DMS79 treated with DMSO at 0.1 percent for 48 hours (cell line): ENCODE results near the gene ZSCAN30.

ENCODE experiments used
- DNase-seq: peaks from one replicate; lab custom pipeline; 2025; lab: John Stamatoyannopoulos, UW

Gene ZSCAN30

DNA sequence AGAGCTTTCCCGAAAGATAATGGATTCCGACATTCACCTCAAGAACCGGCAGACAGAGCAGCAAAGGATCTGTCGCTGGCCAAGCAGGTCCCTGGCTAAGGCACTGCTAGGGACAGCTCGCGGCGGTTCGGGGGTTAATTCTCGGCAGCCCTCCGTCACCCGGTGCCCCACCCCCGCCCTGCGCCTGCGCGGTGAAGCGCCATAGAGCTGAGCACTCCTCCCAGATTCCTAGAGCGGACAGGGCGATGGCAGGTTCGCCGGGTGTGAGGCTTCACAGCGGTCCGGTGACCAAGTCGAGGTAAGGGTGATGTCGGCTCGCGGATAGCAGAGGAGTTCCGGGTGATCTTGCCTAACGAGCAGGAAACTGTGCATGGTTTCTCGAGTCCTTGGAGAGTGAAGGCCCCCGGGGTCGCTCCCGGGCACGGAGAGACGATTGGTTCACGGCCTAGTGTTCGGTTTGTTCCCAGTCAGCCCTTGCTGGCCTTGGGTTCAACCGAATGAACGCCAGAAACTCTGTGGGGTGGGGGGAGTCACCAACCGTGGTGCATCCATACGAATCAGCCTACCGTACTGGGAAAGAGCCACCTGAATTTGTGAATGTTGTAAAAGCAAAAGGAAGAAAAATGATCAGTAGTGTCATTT, at the start of gene ZSCAN30:
TSS of gene ZSCAN30 (minus strand) at position 136 of the 642 bp plus-strand sequence. CDS start 25,877 bp downstream, outside the sequence.
- DNase-seq, result peak; percentile 91

DNA sequence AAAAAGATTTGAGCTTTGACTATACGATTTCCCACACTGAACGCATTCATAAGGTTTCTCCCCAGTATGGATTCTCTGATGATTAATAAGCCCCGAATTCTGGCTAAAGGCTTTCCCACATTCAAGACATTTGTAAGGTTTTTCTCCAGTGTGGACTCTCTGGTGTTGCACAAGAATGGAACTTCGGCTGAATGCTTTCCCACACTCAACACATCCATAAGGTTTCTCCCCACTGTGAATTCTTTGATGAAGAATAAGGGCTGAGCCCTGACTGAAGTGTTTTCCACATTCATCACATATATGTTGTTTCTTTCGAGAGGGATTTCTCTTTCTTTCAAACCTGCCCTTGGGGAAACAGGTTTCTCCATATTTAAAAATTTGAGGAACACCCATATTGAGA, 47.3 kb upstream of the ZSCAN30 start:
- no peak for DNase-seq

DNA sequence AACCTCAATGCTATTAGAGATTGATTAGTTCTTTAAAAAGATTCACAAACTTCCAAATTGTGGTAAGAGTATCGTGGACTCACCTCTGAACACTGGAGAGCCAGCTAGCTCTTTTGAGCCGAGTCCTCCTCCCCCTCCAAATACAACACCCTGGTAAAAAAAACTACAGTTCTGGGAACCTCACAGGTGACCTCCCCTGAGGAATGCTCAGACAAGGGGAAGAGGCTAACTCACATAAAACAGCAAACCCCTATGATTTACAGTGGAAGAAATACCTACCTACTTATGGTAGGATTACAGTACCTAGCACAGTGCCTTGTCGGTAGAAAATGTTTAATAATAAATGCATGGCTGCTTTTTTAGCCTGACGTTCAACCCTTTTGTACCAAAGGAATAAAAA, 45.8 kb upstream of the ZSCAN30 start:
- DNase-seq, result no peak

DNA sequence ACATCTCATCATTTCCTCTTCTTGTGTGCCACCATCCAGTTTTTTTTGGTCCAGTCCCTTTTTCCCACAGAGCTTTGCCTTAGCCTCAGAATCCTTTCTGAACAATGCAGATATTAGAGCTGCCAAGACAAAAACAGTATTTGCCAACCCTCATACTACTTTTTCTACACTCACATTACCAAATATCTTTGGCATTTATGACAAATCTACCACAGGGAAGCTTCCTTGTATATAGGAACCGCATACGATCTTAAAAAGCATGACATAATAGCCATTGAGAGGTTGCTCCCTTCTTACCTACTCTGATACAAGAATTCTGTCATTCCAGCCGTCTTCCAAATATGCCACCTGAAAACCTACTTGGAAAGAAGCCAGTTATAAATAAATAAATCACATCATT, 44.8 kb upstream of the ZSCAN30 start:
- DNase-seq, result no peak

DNA sequence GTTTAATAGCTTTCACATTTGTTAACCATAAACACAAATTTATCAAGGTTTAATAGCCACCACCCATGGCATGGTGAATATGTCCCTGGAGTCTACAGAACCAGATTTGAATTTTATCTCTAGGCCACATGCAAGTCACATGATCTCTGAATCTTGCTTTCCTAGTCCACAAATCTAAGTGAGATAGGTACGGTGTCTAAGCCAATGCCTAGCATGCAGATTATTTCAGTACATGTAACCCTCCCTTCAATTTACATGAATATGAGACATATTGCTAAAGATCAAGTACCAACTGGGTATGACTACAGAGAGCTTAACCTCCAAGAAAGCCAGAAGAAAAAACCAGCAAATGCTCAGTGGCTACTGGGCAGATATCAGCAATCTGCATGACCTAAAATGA, 44.2 kb upstream of the ZSCAN30 start:
- no peak for DNase-seq

DNA sequence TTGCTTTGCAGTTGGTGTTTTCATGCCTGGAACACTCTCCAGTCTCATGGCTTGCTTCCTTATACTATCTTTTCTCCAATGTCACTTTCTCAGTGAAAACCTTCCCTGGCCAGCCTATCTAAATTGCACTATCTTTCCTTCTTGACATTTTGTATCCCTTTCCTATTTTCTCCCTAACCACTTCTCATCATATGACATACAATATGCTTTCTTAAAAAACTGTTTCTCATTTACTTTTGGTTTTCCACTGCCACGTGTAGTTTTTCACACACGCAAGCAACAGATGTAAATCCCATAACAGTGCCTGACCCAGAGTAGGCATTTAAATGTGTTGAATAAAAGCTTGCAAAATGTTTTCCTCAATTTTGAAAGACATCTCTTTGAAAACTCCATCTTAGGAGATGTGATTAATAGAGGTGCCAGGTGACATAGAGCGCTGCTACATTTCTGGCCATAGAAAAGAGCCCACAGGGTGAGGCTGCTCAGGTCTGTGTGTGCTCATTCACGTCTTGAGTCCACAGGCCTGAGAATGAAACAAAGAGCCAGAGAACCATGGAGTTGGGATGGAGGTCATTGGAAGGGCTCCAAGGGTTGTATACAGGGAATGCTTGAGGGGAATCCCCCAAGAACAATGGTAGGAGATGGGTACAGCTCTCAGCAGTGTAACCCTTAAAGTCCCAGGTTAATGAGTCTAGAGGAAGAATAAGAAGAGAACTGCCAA, 41.5 kb upstream of the ZSCAN30 start:
- no peak for DNase-seq

DNA sequence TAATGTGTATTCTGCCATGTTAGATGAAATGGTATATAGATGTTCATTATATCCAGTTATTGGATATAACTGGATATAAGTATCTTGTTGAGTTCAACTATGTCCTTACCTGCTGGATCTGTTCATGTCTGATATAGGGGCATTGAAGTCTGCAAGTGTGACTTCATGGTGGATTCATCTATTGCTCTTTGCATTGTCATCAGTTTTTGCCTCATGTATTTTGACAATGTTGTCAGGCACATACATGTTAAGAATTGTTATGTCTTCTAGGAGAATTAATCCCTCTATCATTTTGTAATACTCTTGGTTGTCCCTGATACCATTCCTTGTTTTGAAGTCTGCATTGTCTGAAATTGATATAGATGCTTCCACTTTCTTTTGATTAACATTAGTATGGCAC, 38.8 kb upstream of the ZSCAN30 start:
- no peak for DNase-seq

DNA sequence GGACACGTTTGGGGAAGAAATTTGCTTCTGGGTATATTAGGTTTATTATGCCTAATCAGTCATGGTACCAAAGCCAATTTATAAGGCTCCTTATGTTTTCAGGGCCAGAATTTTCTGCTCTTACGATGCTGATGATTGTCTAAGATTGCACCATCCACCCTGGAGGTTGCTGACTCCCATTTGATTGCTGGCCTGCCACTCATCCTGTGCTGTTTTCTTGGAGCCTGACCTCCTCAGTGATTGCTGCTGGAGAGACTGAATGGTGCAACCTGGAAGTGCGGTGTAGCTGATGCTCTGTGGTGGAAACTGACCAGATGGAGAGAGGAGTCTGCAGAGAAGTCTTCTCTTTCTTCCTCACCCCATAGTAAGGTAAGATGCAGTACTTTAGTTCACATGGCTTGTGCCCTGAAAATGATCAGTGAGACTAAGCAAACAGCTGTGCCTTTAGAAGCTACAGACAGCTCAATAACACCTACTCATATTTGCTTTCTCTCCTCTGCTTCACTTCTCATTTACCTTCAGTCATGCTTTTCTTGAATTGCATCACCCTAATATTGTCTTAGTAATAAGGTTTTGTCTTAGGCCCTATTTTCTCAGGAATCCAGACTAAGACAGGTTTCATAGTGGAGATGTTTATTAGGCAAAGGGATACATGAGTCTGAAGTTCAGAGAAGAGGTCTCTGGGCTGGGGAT, 36.8 kb upstream of the ZSCAN30 start:
- DNase-seq, result no peak

DNA sequence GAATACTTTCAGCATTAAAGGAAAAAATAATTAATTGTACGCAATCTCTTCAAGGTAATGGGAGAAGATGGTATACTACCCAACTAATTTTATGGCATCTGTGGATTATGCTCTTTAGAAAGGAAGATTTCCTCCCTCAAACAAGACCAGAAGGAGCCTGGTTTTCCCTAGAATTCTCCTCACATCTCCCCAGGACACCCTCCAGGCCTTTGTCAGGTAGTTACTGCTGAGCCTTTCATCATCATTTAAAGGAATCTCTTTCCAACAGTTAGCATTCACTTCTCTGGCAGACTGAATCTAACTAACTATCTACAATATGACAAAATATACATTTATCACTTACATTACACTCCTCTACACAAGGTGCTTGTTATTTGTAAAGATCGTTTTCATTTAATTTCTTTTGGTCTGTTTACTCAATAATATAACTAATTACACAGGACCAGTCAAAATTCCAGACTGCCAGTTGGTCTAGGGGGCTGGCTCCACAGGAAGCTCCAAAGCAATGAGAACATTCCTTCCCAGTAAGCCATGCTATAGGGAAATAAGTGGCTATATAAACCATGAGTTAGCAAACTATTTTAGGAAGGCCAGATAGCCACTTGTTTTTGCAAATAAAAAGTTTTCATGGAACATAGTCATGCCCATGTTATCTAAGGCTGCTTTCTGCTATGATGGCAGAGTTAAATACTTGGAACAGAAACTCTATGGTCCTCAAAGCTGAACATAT, 35.1 kb upstream of the ZSCAN30 start:
- DNase-seq, result no peak

DNA sequence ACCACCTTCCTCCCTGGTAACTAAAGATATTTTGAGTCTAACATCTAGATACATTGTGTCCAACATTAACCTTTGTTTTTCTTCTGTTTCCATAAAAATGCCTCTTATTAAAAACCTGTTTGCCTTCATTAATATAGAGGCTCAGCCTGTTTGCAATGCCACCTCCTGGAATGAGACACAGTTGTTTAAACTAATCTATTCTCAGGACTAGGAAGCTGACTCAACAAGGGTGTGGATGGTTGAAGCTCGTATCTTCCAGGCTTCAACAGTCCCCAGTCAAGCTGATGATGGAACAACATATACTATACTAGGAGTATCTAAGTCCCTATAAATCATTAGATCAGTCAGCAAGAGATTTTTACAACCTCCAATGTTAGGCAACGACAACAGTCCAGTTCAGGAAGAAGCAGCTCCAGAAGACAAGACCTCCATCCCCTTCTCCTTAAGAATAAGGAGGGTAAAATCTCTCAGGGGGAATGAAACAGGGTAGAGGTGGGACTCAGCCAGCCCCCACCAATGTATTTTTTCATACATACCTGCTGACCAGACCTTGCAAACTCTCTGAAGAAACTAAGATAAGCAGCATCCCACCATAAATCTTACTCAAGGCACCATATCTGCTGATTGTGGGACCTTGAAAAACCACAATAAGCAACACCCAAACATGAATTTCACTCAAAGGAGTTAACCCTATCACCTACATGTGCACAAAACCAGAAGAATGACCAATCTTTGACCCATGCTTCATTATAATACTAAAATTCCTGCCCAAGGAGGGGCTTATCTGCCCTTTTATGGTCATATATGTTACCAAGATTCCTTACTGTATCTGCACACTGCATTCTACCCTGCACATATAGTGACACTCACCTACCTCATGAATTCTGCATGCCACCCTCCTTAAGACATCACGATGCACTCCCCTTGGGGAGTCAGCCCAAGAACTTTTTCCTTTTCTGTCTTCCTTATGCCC, 32.7 kb upstream of the ZSCAN30 start:
- DNase-seq, result no peak

DNA sequence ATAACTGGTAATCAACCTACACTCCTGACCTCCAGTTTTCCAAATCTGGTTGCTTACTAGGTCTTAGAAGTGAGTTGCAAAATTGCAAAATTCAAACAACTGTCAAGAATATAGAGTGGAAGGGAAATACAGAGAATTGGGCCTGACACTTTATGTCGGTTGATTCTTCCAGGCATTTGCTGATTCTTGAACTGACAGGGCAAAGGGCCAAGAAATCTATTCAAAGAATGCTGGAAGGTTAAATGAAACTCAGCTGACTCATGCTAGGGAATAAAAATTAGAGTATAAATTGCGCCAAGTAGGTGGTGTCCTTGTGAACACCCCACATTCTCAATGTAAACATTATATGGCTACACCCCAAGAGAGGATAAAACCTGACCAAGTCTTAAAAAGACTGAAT, 21.5 kb upstream of the ZSCAN30 start:
- no peak for DNase-seq

DNA sequence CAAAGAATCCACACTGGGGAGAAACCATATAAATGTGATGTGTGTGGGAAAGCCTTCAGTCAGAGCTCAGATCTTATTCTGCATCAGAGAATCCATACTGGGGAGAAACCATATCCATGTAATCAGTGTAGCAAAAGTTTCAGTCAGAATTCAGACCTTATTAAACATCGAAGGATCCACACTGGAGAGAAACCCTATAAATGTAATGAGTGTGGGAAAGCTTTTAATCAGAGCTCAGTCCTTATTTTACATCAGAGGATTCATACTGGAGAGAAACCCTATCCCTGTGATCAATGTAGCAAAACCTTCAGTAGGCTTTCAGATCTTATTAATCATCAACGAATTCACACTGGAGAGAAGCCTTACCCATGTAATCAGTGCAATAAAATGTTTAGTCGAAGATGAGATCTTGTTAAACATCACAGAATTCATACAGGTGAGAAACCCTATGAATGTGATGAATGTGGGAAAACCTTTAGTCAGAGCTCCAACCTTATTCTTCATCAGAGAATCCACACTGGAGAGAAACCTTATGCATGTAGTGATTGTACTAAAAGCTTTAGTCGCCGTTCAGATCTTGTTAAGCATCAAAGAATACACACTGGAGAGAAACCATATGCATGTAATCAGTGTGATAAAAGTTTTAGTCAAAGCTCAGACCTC, 16.7 kb upstream of the ZSCAN30 start:
- DNase-seq, result no peak

DNA sequence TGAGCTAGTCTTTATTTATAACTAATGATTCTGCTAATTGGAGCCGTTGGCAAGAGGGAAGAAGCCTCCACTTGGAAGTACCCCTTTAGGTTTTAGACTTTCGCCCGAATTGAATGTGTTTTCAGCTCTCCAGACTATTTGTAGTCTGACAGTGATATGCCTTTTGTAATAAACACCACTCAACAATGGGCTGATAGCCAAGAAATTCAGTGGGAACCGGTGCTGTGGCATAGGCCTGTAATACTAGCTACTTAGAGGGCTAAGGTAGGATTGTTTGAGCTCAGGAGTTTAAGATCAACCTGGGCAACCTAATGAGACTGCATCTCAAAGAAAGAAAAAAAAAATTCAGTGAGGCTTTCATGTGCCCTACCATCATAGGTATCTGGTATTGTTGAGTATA, 13.6 kb upstream of the ZSCAN30 start:
- peak; percentile 20 for DNase-seq

DNA sequence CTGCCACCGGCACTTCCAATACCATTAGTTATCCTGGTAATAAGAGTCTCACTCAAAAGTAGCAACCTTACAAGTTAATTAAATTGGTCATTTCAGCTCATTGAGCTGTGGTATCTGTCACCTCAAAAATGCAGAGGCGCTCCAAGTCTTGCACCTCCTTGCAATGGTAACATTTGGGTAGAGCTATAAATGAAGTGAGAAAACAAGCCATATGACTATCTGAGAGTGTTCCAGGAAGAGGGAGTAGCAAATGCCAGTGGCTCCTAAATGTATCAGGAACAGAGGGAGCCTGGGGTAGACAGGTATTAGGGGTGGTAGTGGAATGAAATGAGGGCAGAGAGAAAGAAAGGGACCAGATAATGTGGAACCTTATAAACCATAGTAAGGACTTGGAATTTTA, 6.0 kb upstream of the ZSCAN30 start:
- no peak for DNase-seq

DNA sequence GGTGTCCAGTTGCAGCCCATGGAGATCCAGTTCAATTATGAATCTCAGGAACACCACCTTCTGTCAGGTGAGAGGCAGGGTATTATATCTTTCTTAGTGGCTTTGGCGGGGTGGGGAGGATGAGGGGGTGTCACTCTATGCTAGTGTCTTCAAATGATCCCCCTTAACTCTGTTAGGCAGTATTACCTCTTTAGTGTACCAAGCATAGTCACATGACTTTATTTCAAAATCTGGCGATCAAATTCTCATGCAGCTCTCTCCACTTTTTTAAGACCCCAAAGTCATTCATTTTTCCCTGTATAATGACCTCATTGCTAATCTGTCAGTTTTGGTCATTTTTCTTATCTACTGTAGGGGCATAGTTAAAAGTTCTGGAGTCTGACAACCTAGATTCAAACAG, 1.1 kb upstream of the ZSCAN30 start:
- DNase-seq, result no peak

DNA sequence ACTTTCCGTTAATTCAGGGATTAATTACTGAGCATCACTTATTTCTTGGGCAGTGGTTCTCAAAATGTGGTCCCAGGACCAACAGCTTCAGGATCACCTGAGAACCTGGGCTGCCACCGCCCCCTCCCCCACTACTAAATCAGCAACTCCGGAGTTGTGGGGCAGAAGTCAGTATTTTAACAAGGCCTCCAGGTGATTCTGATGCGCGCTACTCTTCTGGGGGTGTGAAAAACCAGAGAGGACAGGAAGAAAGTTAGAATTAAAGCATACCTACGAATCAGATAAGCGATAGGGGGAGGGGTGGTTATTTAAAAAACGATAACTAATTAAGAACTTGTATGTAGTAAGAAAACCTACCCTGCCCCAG, 319 bp downstream of the ZSCAN30 start:
- DNase-seq, result peak; percentile 54

DNA sequence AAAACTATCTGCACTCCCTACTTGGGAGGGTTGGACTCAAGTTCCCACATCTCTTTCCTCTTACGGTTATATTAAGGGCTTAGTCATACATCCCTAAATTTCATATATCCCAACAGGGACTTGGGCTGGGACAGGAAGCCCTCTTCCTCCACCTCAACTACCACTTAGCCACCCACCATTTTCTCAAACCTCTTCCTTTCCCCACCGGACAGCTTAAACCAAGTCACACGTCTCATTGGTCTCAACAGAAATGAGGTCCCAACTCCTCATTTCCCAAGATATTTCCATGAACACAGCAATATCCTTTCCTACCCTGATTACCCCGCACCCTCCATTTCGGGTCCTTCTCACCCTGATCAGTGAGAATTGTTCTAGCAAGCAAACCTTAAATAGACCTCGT, 736 bp downstream of the ZSCAN30 start:
- DNase-seq, result peak; percentile 25

DNA sequence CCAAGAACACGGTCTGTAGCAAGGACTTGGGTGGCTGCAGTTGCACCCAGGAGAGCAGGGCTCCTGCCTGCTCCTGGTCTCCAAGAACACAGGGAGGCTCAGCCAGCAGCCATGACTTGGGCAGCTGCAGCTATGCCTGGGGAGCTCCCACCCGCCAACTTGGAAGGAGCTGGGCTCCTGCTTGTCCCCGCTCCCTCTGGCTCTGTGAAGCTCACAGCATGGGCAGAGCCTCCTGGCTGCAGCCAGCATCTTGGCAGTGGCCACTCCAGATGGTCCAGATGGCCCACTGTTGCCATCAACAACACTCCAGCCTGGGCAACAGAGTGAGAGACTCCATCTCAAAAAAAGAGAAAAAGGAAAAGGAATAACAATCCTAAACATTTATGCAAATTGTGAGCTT, 5.2 kb downstream of the ZSCAN30 start:
- DNase-seq, result no peak

DNA sequence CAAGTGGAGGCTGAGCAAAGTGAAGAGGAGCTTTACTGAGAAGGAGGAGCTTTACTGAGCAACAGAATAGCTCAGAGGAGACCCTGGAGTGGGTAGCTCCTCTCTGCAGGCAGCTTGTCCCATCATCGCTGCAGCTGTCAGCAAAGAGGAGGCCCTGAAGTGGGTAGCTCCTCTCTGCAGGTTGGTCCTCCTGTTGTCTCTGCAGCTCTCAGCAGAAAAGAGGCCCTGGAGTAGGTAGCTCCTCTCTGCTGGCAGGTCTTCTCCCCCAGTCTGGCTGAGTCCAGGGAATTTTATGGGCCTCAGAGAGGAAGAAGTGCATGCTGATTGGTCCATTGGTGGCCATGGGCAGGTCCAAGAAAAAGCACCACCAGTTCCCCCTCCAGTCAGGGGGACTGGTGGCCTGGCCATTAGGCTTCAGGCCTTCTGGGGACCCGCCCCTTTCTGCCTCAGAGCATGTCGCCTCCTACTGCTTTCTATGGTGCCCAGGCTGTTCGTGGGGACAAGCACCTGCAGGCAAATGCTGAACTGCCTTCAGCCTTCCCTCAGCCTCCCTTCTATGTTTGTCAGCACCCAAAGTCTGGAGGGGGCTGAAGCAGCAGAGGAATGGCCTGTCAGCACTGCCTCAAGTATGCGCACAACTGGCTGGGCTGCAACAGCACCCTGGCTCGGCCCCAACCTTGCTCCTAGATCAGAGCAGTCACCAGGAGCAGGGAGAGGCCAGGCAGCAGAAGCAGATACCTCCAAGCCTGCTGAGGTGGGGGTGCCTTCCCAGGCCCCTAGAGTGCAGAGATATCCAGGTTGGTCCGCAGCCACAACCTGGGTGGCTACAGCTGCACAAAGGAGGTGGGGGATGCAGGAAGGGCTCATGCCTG, 5.9 kb downstream of the ZSCAN30 start:
- no peak for DNase-seq

DNA sequence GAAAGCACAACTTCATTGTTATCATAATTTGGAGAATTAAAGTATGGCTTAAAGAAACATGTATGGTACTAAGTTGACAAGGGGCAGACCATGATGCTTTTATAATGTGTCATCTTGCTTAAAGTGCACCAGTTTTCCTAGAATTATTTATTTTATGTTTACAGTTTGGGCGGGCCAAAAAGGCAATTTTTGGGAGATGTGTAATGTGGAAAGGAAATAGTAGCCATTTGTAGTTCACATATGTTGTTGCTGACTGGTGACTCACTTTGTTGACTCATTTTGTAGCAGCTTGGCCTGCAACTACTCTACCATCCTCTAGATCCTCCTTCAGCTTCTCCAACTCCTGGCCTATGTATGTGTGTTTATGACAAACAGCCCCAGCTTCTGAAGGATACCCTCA, 7.7 kb downstream of the ZSCAN30 start:
- DNase-seq, result no peak
